HG02840 (cell line): ENCODE results near the gene RTCA.
"Not testable (repeated sequence)": the region's sequence is repeated elsewhere in the genome, so short reads cannot be mapped to it uniquely, and the experiment has no call there.

Experiments
- ATAC-seq: cut with Tn5 transposase; IDR thresholded peaks from one replicate; pipeline ENCODE4 v1.9.1; 2021; ENCODE audit warnings: mild to moderate bottlenecking, moderate library complexity, moderate number of reproducible peaks; ENCODE audit not compliant: unreplicated experiment, low FRiP score

The RTCA gene

DNA sequence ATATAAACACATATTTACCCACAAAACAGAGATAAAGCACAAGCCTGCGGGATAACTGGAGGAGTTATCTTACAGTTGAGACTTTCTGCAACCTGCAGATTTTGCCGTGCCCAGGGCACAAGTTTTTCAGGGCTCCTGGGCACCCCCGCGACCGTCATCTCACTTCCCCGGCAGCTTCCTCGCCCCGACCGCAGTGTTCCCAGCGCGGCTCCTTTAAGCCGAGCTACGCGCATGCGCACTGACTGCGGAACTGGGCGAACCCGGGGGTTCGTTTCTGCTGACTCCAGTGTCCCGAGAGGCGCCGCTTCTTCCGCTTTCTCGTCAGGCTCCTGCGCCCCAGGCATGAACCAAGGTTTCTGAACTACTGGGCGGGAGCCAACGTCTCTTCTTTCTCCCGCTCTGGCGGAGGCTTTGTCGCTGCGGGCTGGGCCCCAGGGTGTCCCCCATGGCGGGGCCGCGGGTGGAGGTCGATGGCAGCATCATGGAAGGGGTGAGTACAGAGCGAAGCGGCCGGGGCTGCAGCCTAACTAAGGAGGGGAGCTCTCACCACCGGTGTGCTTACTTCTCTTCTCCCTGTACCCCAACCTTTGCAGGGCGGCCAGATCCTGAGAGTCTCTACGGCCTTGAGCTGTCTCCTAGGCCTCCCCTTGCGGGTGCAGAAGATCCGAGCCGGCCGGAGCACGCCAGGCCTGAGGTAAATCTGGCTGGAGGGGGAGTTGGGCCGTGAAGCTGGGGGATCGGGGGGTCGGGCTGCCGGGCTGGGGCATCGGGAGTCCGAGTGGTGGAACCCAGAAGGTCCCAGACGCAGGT lies at the start of gene RTCA:
Gene RTCA, plus strand, starts transcription at position 286 of the 810 bp plus-strand sequence. Its CDS starts 160 bp downstream, at position 446.
- peak; percentile 99 for ATAC-seq

DNA sequence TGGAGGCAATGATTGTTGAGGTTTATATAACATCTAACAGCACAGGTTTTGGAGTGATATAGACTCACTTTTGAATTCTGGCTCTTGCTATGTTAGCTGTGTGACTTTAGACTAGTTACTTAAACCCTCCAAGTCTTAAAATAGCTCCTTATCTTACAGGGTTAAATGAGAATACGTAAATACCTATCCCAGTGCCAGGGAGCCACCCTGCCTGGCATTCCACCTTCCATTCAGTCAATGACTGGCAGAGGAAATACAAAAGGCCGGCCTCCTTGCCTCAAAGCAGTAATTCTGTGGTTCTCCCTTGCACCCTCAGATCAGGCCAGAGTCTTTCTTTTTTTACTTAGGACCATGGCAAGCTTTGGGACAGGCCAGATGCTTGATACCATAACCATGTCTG lies 48.2 kb upstream of the RTCA start:
- no peak for ATAC-seq

DNA sequence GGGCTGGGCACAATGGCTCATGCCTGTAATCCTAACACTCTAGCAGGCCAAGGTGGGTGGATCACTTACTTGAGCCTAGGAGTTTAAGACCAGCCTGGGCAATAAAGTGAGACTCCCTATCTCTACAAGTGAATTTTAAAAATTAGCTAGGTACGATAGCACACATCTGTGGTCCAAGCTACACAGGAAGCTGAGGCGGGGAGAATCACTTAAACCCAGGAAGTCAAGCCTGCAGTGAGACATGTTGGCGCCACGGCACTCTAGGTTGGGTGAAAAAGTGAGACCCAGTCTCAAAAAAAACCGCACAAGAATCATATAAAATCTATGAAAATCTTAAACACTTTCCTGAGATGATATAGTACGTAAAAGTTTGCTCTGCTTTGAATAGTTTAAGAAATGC lies 46.6 kb upstream of the RTCA start:
- ATAC-seq = no peak

DNA sequence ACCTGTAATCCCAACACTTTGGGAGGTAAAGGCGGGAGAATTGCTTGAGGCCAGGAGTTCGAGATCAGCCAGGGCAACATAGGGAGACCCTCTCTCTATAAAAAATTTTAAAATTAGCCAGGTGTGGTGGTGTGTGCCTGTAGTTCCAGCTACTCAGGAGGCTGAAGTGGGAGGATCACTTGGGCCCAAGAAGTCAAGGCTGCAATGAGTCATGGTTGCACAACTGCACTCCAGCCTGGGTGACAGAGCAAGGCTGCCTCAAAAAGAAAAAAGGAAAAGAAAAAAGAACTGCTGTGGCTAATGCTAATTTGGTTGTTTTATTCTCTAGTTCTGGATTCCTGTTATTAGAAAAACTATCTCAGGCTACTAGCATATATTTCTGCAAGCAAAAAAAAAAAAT lies 46.1 kb upstream of the RTCA start:
- ATAC-seq = no peak

DNA sequence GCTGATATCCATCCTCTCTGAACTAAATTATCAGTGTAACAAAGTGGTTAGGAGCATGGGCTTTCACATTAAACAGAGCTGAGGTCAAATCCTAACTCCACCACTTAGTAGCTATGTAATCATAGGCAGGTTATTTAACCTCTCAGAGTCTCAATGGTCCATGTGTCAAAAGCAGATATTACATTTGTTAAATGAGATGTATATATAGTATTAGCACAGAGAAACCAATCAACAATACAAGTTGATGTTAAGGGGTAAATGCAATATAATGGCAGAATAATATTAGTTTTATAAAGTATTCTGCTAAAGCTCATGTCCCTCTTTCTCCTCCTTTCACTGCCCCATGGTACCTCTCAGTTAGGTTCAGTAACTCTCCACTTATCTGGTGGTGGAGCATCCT lies 43.6 kb upstream of the RTCA start:
- no peak for ATAC-seq

DNA sequence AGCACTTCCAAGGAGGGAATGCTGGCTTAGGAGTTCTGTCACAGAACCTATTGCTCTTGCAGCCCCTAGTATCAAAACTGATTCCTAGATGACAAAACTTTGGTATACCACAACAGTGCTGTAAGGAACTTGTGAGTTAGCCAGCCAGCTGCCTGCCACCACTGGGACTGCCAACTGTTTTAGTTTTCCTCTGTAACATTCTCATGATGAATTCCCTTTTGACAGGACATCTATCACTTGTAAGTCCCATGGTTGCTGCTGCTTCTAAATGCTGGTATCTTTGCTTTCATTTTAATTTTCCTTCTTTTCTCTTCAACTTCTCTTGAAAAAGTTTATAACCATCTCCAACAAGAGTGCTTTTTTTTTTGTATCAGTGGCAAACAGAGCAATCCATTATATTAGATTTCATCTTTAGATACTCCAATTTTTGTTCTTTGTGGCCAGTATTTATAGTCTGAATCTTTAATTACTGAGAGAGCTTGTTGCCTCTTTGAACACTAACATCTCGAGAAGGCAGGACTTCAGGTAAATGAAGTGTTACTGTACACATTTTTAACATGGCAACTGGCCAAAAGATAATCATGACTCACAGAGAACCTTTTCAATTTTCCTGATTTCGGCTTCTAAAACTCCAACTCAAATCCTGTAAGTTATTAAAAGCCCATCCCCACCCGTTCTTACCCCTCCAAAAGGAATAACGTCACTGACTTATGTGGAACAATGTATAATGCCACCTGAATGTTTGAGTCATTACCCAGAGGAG lies 36.2 kb upstream of the RTCA start:
- no peak for ATAC-seq

DNA sequence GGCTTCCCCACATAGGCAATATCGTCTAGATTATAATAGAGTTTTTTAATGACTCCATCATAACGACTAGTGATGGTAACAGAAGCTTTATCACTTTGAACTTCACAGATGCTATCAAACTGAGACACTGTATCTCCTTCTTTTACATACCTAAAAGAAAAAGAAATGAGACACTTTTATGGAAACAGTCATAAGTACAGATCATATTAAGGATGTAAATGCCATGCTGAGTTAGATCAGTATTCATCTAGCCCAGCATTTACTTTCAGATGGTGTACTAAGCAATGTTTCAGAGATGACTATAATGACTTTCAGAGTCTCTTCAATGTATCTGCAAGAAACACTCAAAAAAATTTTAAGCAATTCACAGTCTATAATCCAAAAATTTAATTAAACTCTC lies 35.3 kb upstream of the RTCA start:
- ATAC-seq = no peak

DNA sequence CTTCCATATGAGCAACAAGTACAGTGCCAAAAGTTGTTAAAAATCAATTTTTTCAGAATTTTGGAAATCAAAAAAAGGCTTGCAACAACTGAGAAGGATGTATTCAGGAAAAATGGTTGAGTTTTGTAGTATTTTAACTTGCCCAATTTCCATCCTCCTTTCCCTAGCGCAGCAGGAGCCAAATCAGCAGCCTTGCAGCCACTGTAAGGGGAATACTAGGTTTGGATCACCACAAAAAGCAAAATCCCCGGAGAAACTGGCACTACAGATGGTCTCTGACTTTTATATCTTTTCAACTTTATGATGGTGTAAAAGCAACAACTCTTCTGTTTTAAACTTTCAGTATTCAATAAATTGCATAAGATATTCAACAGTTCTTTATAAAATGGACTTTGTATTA lies 34.3 kb upstream of the RTCA start:
- no peak for ATAC-seq

DNA sequence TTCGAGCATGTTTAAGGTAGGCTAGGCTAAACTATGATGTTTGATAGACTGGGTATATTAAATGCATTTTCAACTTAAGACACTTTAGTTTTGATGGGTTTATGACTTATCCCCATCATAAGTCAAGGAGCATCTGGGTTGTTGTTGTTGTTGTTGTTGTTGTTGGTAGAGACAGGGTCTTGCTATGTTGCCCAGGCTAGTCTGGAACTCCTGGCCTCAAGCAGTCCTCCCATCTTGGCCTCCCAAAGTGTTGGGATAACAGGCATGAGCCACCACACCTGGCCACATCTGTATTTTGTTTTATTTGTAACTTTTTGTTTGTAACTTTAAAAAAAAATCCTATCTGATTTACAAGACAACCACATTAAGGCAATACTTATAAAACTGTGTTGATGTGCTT lies 33.9 kb upstream of the RTCA start:
- no peak for ATAC-seq

DNA sequence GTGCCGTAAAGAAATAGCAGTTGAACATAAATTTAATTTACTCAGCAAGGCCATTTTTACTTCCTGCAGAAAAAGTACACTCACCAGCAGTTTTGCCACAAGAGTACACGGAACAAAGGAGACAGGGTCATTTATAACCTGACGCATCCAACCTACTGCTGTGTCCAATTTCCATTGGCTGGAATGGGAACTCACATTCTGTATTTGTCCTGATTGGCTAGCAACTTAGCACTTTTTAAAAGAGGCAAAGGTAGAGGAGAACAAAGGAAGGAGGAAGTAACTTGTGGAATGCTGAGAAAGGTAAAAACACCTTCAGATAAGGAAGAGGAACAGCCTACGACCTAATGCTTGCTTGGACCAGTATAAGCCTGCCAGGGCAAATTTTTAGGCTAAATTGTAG lies 32.5 kb upstream of the RTCA start:
- not testable (repeated sequence) for ATAC-seq

DNA sequence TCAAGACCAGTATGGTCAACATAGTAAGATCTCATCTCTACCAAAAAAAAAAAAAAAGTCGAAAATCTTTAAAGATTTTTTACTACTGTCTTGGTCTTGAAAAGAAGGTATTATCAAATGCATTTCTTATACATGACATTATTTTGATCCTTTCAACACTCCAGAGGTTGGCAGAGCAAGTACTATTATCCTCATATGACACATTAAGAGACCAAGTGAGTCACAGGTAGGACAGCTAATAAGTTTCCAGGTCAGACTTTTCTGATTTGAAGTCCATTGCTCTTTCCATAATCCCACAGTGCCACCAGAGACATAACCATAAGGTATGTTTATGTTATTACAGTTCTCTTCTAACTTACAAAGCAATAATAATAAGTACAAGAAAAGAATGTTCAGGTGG lies 31.6 kb upstream of the RTCA start:
- no peak for ATAC-seq

DNA sequence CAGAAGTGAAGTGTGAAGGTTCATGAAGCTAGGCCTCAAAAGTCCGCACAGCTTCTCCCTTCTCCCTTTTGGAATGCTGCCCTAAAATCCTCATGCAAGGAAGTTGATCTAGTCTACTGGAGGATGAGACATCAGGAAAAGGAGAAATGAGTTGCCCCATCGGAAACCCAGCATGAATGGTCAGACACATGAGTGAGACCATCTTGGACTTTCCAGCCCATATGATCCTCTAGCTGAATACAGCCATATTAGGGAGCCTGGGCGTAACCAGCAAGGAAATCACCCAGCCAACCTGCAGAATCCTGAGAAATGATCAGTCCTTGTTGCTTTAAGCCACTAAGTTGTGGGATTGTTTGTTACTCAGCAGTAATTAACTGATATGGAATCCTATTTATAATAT lies 28.9 kb upstream of the RTCA start:
- ATAC-seq = no peak

DNA sequence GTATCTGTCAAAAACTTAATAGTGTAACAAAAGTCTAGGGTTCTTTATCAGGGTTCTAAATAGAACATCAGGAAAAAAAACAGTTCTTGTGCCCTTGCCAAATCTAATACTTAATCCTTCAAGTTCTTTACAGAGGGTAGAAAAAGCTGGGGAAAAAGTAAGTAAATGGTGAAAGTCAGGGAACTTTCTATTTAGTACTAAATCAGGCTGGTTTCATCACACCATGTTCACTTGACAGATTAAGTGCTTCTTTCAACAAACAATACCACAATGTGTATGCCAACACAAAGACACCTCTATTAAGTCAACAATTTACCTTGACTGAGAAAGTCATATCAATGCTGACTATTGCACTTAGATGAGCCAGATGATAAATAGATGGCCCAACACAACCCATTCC lies 26.1 kb upstream of the RTCA start:
- no peak for ATAC-seq

DNA sequence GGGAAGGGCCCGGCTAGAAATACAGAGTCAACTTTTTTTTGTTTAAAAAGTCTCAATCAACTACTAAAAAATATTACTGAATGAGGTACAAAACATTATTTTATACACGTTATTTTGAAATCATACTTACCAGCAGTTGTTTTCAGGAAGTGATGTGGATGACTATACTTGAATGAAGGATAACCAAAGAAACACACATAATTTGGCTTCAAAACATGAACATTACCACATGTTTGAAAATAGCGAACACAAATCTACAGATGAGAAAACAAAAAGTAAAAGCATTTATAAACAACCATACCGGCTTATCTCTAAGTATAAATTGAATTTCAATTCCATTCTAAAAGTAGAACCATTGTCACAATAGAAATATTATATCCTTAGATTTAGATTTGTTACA lies 25.4 kb upstream of the RTCA start:
- no peak for ATAC-seq

DNA sequence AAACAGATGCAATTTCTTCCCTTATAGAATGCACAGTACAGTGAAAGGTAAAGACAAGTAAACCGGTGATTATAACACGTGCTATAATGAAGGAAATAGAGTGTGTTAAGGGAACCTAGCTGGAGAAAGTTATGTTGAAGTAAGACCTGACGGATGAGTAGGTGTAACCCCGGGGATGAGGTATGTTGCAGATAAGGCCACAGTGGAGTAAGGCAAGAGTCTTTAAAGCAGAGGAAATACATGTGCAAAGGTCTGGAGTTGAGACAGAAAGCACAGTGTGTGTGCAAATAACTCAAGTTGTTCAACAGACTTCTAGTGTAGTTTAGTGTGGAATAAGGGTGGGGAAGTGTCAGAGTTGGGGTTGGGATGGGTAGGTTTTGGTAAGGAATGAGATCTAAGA lies 19.3 kb upstream of the RTCA start:
- ATAC-seq = no peak

DNA sequence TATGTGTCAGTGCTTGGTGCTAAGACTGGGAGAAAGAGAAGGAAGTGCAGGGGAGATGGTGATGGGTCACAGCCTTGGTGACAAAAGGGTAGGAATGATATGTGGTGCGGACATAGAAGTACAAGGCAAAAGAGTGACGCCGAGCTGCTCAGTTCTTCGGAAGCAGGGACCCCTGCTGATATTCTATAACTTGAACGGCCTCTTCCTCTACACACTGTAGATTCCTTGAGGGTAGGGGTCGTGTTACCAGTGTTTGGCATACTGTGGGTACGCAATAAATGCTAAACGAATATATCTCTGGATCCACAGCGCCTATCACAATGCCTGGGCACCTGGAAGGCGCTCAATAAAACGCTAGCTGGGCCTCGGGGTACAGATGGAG lies 16.9 kb upstream of the RTCA start:
- ATAC-seq = no peak

DNA sequence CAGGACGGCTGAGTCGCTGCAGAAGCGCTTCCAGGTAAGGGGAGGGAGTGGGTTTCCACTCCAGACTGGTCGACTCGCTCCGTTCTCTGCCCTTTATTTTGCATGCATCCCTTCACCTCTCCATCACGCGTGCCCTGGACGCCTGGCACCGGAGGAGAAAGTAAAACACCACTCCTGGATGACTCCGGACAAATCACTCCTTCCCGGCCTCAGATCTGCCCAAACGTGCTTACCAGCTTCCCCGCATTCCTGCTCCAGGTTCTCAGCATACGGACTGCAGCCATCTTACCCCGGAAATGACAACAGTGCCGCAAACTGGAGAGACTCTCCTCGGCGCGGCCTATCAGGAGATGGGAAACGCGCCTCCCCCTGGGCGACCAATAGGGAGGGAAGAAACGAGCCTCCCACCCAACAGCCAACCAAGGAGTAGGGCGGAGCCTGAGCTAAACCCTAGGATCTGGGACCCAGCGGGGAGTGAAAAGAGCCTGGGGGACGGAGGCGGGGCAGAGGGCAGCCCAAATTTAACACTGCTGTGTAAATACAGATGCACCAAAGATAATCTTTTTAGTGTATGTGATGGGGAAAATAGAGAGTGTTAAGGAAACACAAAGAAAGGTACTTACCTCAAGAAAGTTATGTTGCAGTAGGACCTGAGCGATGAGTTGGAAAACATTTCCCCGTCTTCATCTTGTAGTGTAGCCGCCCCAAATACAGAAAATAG lies 16.3 kb upstream of the RTCA start, which contains the start of gene DBT:
Gene DBT, minus strand, starts transcription at position 298 of the 721 bp plus-strand sequence. Its CDS starts 14 bp downstream, at position 284.
- ATAC-seq = peak; percentile 100

DNA sequence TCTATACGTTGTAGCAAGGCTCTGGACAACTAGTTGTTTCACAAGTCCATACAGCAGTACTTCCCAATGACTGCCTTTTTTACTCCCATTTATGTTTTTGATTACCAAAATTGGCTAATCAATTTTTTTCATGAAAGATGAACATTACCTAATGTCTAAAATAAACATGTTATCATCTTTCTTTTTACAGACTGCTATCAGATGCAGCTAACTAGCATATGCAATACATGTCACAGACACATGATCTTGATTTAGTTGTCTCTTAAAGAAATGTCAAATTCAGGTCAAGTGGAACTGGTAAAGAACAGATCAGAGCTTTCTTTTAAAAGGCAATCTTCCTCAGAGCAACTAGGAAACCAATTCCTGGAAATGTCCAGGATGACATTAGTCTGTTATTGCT lies 15.8 kb upstream of the RTCA start:
- ATAC-seq = no peak

DNA sequence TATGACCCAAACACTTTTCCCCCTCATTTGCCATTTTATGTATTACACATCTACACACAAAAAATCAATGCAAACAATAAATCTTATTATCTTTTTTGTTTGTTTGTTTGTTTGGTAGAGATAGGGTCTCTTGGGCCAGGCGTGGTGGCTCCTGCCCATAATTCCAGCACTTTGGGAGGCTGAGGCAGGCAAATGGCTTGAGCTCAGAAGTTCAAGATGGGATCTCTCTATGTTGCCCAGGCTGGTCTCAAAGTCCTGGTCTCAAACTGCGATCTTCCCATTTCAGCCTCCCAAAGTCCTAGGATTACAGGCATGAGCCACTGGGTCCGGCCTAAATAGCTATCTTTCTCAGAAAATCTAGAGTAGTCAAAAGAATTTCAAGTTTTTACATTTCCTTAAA lies 15.2 kb upstream of the RTCA start:
- ATAC-seq = no peak

DNA sequence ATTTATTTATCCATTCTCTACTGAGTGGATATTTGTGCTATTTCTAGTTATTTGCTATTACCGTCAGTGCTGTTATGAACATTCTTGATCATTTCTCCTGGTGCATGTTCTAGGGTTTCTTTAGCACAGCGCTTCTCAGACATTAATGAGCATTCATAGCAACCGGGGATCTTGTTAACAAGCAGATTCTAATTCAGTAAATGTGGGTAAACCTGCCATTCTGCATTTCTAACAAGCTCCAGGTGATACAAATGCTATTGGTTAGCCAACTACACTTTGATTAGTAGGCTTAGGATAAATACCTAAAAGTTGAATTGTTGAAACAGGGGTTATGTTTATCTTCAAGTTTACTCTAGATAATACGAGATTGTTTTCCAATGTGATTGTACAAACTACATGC lies 13.1 kb upstream of the RTCA start:
- ATAC-seq = no peak

DNA sequence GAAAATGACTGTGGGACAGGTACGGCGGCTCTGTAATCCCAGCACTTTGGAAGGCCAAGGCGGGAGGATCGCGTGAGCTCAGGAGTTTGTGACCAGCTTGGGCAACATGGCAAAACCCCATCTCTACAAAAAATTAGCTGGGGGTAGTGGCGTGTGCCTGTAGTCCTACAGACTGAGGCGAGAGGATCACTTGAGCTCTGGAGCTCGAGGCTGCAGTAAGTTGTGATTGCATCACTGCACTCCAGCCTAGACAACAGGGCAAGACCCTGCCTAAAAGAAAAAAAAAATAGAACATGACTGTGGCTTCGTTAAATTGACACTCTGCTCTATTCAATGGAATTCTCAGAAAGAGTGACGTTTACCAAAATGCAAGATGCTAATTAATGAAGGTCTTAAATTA lies 12.5 kb upstream of the RTCA start:
- no peak for ATAC-seq
